ENCODE measurements around the gene MMP24OS. TPM values are rescaled to one million over a fixed set of nuclear protein-coding genes. Genes with fewer than 3 reads are reported as not detected.
"Not testable (repeated sequence)": the region's sequence is repeated elsewhere in the genome, so short reads cannot be mapped to it uniquely, and the experiment has no call there.

MMP24OS gene
- total RNA-seq, 1 experiment from 2014 or later, result 59.6 TPM

GRCh38 chr20:35262731-35263531 is 15.0 kb downstream of the MMP24OS start:
- H3K27me3 ChIP-seq (ENCODE audit: insufficient read depth, low read length); H3K79me2 ChIP-seq (ENCODE audit: insufficient read depth, low read length); H2AFZ ChIP-seq (ENCODE audit: low read depth, low read length, poor library complexity, severe bottlenecking); H3K9me2 ChIP-seq (ENCODE audit: insufficient read depth); RAD21 ChIA-PET (ENCODE audit: low non-redundant PET in 1 of 2, low total read pairs in 2 of 2, uncharacterized antibody in 2 of 2, unreplicated experiment in 2 of 2); BruUV-seq (replicated peaks); H4K20me1 ChIP-seq (ENCODE audit: insufficient read depth); H3K36me3 ChIP-seq (ENCODE audit: control insufficient read depth in 1 of 2, insufficient read depth in 2 of 2, low read length in 2 of 2); DNase-seq (ENCODE audit: low read depth, low spot score); H3K9me3 ChIP-seq (ENCODE audit: control insufficient read depth in 1 of 2, insufficient read depth in 1 of 2, low read depth in 1 of 2, low read length in 2 of 2): not testable (repeated sequence)
- ChIA-PET POLR2A (interaction anchor here (0.6 to 1.0 kb wide), 2 partner anchors 15 to 122 kb away, joined by 4 to 5 read pairs; partner anchors contain the start of gene MMP24OS), CTCF (interaction anchor here (0.6 to 1.5 kb wide), 3 partner anchors 8 to 755 kb away, joined by 3 to 4 read pairs (median 3); no protein-coding TSS in a partner anchor)
- peaks cover 23% of the 10 kb centered on the region in 2 experiments for H3K4me1 ChIP-seq (ENCODE audit: control insufficient read depth in 1 of 2, insufficient read depth in 2 of 2, low read length in 2 of 2)
- peak; percentile 88 for ATAC-seq
- TF ChIP-seq CTCF (IDR thresholded peaks at IDR 0.05 in 2 of 3, conservative IDR thresholded peaks at IDR 0.05 in 1 of 3; ENCODE audit: borderline replicate concordance in 1 of 3, insufficient read depth in 1 of 3, low read depth in 2 of 3, low read length in 2 of 3) (peak in 2 of 3 experiments; percentile 17 to 26; a peak in 2 of 6 replicates), EGR1 (IDR thresholded peaks at IDR 0.05; ENCODE audit: low read depth) (peak; percentile 39; the same call in 1 of the 2 replicates)
- intact Hi-C loops (cut with micrococcal nuclease), result loop anchor here (10.0 kb wide), 1 partner anchor 388 kb away; the partner anchor contains the start of genes ACSS2 and GGT7
- H3K4me2 ChIP-seq (ENCODE audit: low read length), result peak overlapping the region; percentile 74
- peak overlapping the region; percentile 74 for H3K27ac ChIP-seq (ENCODE audit: low read depth, low read length)
- peak overlapping the region; percentile 25 for H3K9ac ChIP-seq (ENCODE audit: low read length)
- peak overlapping the region in 1 of 2 experiments; percentile 31; a peak in 2 of 4 replicates for H3K4me3 ChIP-seq (replicated peaks in 1 of 2; ENCODE audit: low read depth in 1 of 2, low read length in 2 of 2)

GRCh38 chr20:35262321-35262720 is 15.6 kb downstream of the MMP24OS start:
- H3K27me3 ChIP-seq (ENCODE audit: insufficient read depth, low read length); H3K9ac ChIP-seq (ENCODE audit: low read length); H3K4me3 ChIP-seq (replicated peaks in 1 of 2; ENCODE audit: low read depth in 1 of 2, low read length in 2 of 2); H3K27ac ChIP-seq (ENCODE audit: low read depth, low read length); DNase-seq (ENCODE audit: low read depth, low spot score); H3K9me2 ChIP-seq (ENCODE audit: insufficient read depth); H2AFZ ChIP-seq (ENCODE audit: low read depth, low read length, poor library complexity, severe bottlenecking); H3K9me3 ChIP-seq (ENCODE audit: control insufficient read depth in 1 of 2, insufficient read depth in 1 of 2, low read depth in 1 of 2, low read length in 2 of 2); POLR2A ChIA-PET; H3K4me2 ChIP-seq (ENCODE audit: low read length); H3K36me3 ChIP-seq (ENCODE audit: control insufficient read depth in 1 of 2, insufficient read depth in 2 of 2, low read length in 2 of 2); BruUV-seq (replicated peaks); RAD21 ChIA-PET (ENCODE audit: low non-redundant PET in 1 of 2, low total read pairs in 2 of 2, uncharacterized antibody in 2 of 2, unreplicated experiment in 2 of 2); H3K79me2 ChIP-seq (ENCODE audit: insufficient read depth, low read length); H4K20me1 ChIP-seq (ENCODE audit: insufficient read depth); ATAC-seq: not testable (repeated sequence)
- CTCF ChIA-PET, result interaction anchor here (0.9 kb wide), 1 partner anchor 427 kb away, joined by 3 read pairs; no protein-coding TSS in a partner anchor
- intact Hi-C loops (cut with micrococcal nuclease), result loop anchor here (10.0 kb wide), 1 partner anchor 388 kb away; the partner anchor contains the start of genes ACSS2 and GGT7
- H3K4me1 ChIP-seq (ENCODE audit: control insufficient read depth in 1 of 2, insufficient read depth in 2 of 2, low read length in 2 of 2), result peaks cover 23% of the 10 kb centered on the region in 2 experiments

Measured in HCT116 (cell line).